SK-N-SH treated with all-trans-retinoic acid at 6 μM for 48 hours (cell line): Measurements from ENCODE around the gene DNAJB8.

Experiments used
- ARNTL ChIP-seq: fragments of 450-650 bp; formaldehyde crosslinking; IDR thresholded peaks from 2 replicates; pipeline ENCODE4 v1.5.0; 2020; ENCODE audit warnings: low read depth, mild to moderate bottlenecking, moderate library complexity, borderline replicate concordance
- ESRRG ChIP-seq: fragments of 250-450 bp; sonication (Bioruptor Pico); IDR thresholded peaks from 2 replicates; pipeline ENCODE4 v1.6.1; 2021; ENCODE audit warnings: mild to moderate bottlenecking
- ZC3H10 ChIP-seq: fragments of 250-450 bp; sonication (Bioruptor Pico); IDR thresholded peaks from 2 replicates; pipeline ENCODE4 v1.5.1; 2021; ENCODE audit warnings: mild to moderate bottlenecking, moderate library complexity
- TF ChIP-seq, protein P1 (sequence below): fragments of 250-450 bp; sonication (Bioruptor Pico); IDR thresholded peaks from 2 replicates; pipeline ENCODE4 v1.8.0; 2020; ENCODE audit warnings: mild to moderate bottlenecking, moderate library complexity, borderline replicate concordance

GRCh38 chr3:128463771-128464170 lies 2.9 kb downstream of the DNAJB8 start:
- TF ChIP-seq ARNTL (CRISPR knock-in tag) (no peak), ZC3H10 (CRISPR knock-in tag) (no peak), ESRRG (CRISPR knock-in tag) (no peak)
- TF ChIP-seq, protein P1, sequence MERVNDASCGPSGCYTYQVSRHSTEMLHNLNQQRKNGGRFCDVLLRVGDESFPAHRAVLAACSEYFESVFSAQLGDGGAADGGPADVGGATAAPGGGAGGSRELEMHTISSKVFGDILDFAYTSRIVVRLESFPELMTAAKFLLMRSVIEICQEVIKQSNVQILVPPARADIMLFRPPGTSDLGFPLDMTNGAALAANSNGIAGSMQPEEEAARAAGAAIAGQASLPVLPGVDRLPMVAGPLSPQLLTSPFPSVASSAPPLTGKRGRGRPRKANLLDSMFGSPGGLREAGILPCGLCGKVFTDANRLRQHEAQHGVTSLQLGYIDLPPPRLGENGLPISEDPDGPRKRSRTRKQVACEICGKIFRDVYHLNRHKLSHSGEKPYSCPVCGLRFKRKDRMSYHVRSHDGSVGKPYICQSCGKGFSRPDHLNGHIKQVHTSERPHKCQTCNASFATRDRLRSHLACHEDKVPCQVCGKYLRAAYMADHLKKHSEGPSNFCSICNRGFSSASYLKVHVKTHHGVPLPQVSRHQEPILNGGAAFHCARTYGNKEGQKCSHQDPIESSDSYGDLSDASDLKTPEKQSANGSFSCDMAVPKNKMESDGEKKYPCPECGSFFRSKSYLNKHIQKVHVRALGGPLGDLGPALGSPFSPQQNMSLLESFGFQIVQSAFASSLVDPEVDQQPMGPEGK (CRISPR knock-in tag), result no peak
